Neural progenitor cell (in vitro differentiated cells): Measurements from ENCODE around the gene AGPAT1. TPM values are rescaled to one million over a fixed set of nuclear protein-coding genes. Genes with fewer than 3 reads are reported as not detected.

Experiments used
- DNase-seq: peaks from one replicate; pipeline ENCODE4 v3.0.0-alpha.2; 2016; ENCODE audit warnings: low spot score
- H2AFZ ChIP-seq: fragments of 200-600 bp; sonication (generic); replicated peaks from 2 replicates; pipeline ENCODE4 v1.6.1; 2016; ENCODE audit warnings: antibody characterized with exemption
- H3F3A ChIP-seq: fragments of 200-600 bp; sonication (generic); 2 replicates; pipeline ENCODE4 v1.6.1; 2016; ENCODE audit warnings: antibody characterized with exemption, low read depth
- H3K27ac ChIP-seq: fragments of 200-600 bp; sonication (generic); 2 replicates; pipeline ENCODE4 v1.5.1; 2016; ENCODE audit warnings: mild to moderate bottlenecking
- H3K27me3 ChIP-seq: fragments of 200-600 bp; sonication (generic); 2 replicates; pipeline ENCODE4 v1.6.1; 2016; ENCODE audit warnings: mild to moderate bottlenecking, moderate library complexity
- H3K36me3 ChIP-seq: fragments of 200-600 bp; sonication (generic); 2 replicates; pipeline ENCODE4 v1.5.1; 2016
- H3K4me1 ChIP-seq: fragments of 200-600 bp; sonication (generic); 2 replicates; pipeline ENCODE4 v1.6.1; 2016; ENCODE audit warnings: mixed run types
- H3K4me2 ChIP-seq: fragments of 200-600 bp; sonication (generic); 2 replicates; pipeline ENCODE4 v1.6.1; 2016
- H3K4me3 ChIP-seq: fragments of 200-600 bp; sonication (generic); 2 replicates; pipeline ENCODE4 v1.5.1; 2016
- H3K79me2 ChIP-seq: fragments of 200-600 bp; sonication (generic); 2 replicates; pipeline ENCODE4 v1.6.1; 2016; ENCODE audit warnings: low read depth
- H3K9ac ChIP-seq: fragments of 200-600 bp; sonication (generic); 2 replicates; pipeline ENCODE4 v1.6.1; 2016
- H3K9me3 ChIP-seq: fragments of 200-600 bp; sonication (generic); 2 replicates; pipeline ENCODE4 v1.5.1; 2016; ENCODE audit warnings: low read depth
- H4K20me1 ChIP-seq: fragments of 200-600 bp; sonication (generic); 2 replicates; pipeline ENCODE4 v1.6.1; 2016; ENCODE audit warnings: low read depth
- H3K27ac Mint-ChIP-seq: 3 replicates; pipeline ENCODE4 v1.8.0; 2021; ENCODE audit warnings: mixed read lengths
- H3K27me3 Mint-ChIP-seq: 2 replicates; pipeline ENCODE4 v1.8.0; 2022; ENCODE audit warnings: low read depth, mild to moderate bottlenecking, inconsistent platforms, moderate library complexity, mixed read lengths; ENCODE audit not compliant: insufficient read depth
- H3K36me3 Mint-ChIP-seq: 3 replicates; pipeline ENCODE4 v1.8.0; 2021; ENCODE audit warnings: mixed read lengths
- H3K4me1 Mint-ChIP-seq: 3 replicates; pipeline ENCODE4 v1.8.0; 2021; ENCODE audit warnings: mixed read lengths
- H3K4me3 Mint-ChIP-seq: 3 replicates; pipeline ENCODE4 v1.8.0; 2021; ENCODE audit warnings: mild to moderate bottlenecking, moderate library complexity, mixed read lengths
- H3K9me3 Mint-ChIP-seq: 3 replicates; pipeline ENCODE4 v1.8.0; 2020; ENCODE audit warnings: mixed read lengths
- EZH2 ChIP-seq: fragments of 200-600 bp; sonication (generic); IDR thresholded peaks from 2 replicates; pipeline ENCODE4 v1.6.1; 2017; ENCODE audit warnings: antibody characterized with exemption, mild to moderate bottlenecking, moderate library complexity
- EZH2phosphoT487 ChIP-seq: fragments of 200-600 bp; sonication (generic); IDR thresholded peaks from 2 replicates; pipeline ENCODE4 v1.6.1; 2017; ENCODE audit warnings: antibody characterized with exemption
- total RNA-seq: library from RNA; depleted of rRNA; stranded (reverse); fragments of >200 nt; gene quantifications from 2 replicates; pipeline ENCODE4 v1.2.3, GENCODE V29; 2015; ENCODE audit warnings: low replicate concordance
- TF ChIP-seq, protein P1 (sequence below): fragments of 200-600 bp; sonication (generic); IDR thresholded peaks from 2 replicates; pipeline ENCODE4 v1.5.1; 2017; ENCODE audit warnings: antibody characterized with exemption, mild to moderate bottlenecking

Gene AGPAT1
- total RNA-seq, 1 donor from 2014 or later: 46.9 TPM

DNA sequence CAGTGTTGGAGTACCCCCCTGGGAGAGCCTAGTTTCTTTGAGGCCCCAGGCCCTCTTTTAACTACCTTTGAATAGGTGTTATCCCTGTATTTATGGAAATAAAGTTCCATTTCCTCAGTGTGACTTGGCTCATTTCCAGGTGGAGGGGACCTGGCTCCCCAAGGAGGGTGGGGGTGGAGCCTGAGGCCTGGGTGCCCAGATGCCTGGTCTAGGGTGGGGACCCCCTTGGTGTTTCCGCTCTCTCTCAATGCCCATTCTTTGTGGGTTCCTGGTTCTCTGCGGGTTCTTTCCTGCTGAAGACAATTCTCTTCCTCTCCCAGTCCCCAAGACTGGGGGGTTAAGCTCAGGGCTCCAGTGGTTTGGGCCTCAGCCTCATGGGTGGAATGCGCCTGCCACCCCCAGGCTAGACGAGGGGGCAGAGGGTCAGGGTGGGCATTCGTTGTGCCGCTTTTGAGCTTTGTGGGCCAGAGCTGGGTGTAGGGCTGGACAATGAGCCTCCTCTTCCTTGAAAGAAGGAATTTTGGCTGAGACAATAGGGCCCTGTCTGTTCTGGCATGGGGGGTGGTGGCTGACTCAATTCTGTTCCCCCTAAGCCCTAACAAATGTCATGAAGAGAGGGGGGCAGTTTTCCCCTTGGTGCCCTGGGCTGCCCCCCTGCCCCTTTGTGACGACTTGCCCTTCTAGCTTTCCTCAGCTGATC is 12.2 kb downstream of the AGPAT1 start:
- Mint-ChIP-seq H3K27me3 (peaks cover 2% of the 10 kb centered on the region), H3K36me3 (peaks cover 31% of the 10 kb centered on the region), H3K4me1 (peaks cover 9% of the 10 kb centered on the region), H3K4me3 (no peak overlapping the region), H3K27ac (peak overlapping the region; percentile 89), H3K9me3 (no peaks in the 10 kb centered on the region)
- no peak overlapping the region for H2AFZ ChIP-seq
- no peaks in the 10 kb centered on the region for H3K9me3 ChIP-seq
- H3F3A ChIP-seq: peaks cover 46% of the 10 kb centered on the region
- H3K9ac ChIP-seq: no peak overlapping the region
- TF ChIP-seq EZH2 (no peak), EZH2phosphoT487 (no peak)
- TF ChIP-seq, protein P1, sequence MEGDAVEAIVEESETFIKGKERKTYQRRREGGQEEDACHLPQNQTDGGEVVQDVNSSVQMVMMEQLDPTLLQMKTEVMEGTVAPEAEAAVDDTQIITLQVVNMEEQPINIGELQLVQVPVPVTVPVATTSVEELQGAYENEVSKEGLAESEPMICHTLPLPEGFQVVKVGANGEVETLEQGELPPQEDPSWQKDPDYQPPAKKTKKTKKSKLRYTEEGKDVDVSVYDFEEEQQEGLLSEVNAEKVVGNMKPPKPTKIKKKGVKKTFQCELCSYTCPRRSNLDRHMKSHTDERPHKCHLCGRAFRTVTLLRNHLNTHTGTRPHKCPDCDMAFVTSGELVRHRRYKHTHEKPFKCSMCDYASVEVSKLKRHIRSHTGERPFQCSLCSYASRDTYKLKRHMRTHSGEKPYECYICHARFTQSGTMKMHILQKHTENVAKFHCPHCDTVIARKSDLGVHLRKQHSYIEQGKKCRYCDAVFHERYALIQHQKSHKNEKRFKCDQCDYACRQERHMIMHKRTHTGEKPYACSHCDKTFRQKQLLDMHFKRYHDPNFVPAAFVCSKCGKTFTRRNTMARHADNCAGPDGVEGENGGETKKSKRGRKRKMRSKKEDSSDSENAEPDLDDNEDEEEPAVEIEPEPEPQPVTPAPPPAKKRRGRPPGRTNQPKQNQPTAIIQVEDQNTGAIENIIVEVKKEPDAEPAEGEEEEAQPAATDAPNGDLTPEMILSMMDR: no peak
- peak overlapping the region; percentile 8 for H3K4me3 ChIP-seq
- DNase-seq: peak; percentile 43
- no peaks in the 10 kb centered on the region for H3K27me3 ChIP-seq
- peak overlapping the region; percentile 54 for H3K4me2 ChIP-seq
- no peaks in the 10 kb centered on the region for H3K36me3 ChIP-seq
- peaks cover 30% of the 10 kb centered on the region for H3K4me1 ChIP-seq
- no peaks in the 10 kb centered on the region for H3K79me2 ChIP-seq
- peaks cover 6% of the 10 kb centered on the region for H4K20me1 ChIP-seq
- peak overlapping the region; percentile 85 for H3K27ac ChIP-seq

DNA sequence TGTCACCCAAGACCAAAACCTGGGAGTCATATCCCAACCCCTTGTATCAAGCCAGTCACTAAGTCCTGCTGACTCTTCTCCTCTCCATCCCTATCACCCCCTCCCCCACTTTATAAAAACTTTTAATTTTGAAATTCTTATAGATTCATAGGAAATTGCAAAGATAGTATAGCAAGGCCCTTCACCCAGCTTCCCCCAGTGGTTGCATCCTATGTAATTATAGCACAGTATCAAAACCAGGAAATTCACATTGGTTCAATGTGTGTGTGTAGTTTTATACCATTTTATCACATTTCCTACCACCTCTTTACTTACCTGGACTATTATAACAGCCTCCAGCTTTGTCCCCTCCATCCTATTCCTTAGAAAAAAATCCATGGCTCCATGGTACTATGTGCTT is 17.8 kb downstream of the AGPAT1 start:
- Mint-ChIP-seq H3K4me3 (no peak overlapping the region), H3K36me3 (peaks cover 26% of the 10 kb centered on the region), H3K9me3 (no peaks in the 10 kb centered on the region), H3K27ac (no peak overlapping the region), H3K27me3 (peaks cover 10% of the 10 kb centered on the region), H3K4me1 (peaks cover 18% of the 10 kb centered on the region)
- no peaks in the 10 kb centered on the region for H3K36me3 ChIP-seq
- TF ChIP-seq, protein P1: no peak
- TF ChIP-seq EZH2 (no peak), EZH2phosphoT487 (no peak)
- no peak overlapping the region for H3K9ac ChIP-seq
- H3K27me3 ChIP-seq: peaks cover 2% of the 10 kb centered on the region
- no peaks in the 10 kb centered on the region for H3F3A ChIP-seq
- no peak overlapping the region for H3K27ac ChIP-seq
- H3K4me1 ChIP-seq: peaks cover 2% of the 10 kb centered on the region
- peaks cover 5% of the 10 kb centered on the region for H4K20me1 ChIP-seq
- DNase-seq: no peak
- peaks cover 9% of the 10 kb centered on the region for H3K79me2 ChIP-seq
- no peak overlapping the region for H2AFZ ChIP-seq
- H3K9me3 ChIP-seq: no peaks in the 10 kb centered on the region
- no peak overlapping the region for H3K4me3 ChIP-seq
- no peak overlapping the region for H3K4me2 ChIP-seq

DNA sequence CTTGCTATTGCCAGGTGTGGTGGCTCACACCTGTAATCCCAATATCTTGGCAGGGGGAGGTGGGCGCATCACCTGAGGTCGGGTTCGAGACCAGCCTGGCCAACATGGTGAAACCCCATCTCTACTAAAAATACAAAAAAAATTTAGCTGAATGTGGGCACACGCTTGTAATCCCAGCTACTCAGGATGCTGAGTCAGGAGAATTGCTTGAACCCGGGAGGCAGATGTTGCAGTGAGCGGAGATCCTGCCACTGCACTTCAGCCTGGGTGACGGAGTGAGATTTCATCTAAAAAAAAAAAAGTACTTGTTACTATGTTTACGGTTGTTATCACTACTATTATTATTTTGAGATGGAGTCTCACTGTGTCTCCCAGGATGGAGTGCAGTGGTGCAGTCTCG is 19.0 kb downstream of the AGPAT1 start:
- peaks cover 6% of the 10 kb centered on the region for H3F3A ChIP-seq
- no peak for DNase-seq
- H3K9me3 Mint-ChIP-seq: no peaks in the 10 kb centered on the region
- H3K9me3 ChIP-seq: no peaks in the 10 kb centered on the region
- H3K4me2 ChIP-seq: no peak overlapping the region
- no peak overlapping the region for H3K9ac ChIP-seq
- H2AFZ ChIP-seq: no peak overlapping the region
- H3K27me3 Mint-ChIP-seq: peaks cover 15% of the 10 kb centered on the region
- H3K27ac ChIP-seq: no peak overlapping the region
- no peaks in the 10 kb centered on the region for H3K36me3 ChIP-seq
- no peak overlapping the region for H3K4me3 ChIP-seq
- no peak overlapping the region for H3K27ac Mint-ChIP-seq
- H3K4me1 Mint-ChIP-seq: peaks cover 29% of the 10 kb centered on the region
- H3K4me3 Mint-ChIP-seq: no peak overlapping the region
- peaks cover 14% of the 10 kb centered on the region for H3K27me3 ChIP-seq
- peaks cover 13% of the 10 kb centered on the region for H3K4me1 ChIP-seq
- H3K79me2 ChIP-seq: peaks cover 9% of the 10 kb centered on the region
- H4K20me1 ChIP-seq: peaks cover 5% of the 10 kb centered on the region
- TF ChIP-seq EZH2: no peak
- TF ChIP-seq, protein P1: no peak
- TF ChIP-seq EZH2phosphoT487: no peak
- H3K36me3 Mint-ChIP-seq: peaks cover 18% of the 10 kb centered on the region
